ENCODE results near the gene PES1.

DNA sequence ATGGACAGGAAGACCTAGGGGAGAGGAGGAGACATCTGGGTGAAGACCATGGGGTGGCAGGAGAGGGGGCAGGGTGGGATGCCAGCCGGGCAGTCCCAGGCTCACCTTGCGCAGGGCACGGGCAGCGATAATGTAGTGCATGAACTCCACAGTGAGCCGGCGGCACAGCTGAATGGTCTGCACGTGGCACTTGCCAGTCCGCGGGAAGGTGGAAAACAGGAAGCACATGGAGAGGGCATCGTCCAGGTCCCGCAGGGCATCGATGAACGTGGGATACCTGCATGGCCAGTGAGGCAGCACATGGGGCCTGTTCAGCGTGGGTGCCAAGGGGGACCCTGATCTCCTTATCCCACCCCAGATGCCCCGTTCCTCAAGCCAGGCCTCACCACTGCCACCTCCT is 7.3 kb downstream of the PES1 start:
- TF ChIP-seq, protein P1, sequence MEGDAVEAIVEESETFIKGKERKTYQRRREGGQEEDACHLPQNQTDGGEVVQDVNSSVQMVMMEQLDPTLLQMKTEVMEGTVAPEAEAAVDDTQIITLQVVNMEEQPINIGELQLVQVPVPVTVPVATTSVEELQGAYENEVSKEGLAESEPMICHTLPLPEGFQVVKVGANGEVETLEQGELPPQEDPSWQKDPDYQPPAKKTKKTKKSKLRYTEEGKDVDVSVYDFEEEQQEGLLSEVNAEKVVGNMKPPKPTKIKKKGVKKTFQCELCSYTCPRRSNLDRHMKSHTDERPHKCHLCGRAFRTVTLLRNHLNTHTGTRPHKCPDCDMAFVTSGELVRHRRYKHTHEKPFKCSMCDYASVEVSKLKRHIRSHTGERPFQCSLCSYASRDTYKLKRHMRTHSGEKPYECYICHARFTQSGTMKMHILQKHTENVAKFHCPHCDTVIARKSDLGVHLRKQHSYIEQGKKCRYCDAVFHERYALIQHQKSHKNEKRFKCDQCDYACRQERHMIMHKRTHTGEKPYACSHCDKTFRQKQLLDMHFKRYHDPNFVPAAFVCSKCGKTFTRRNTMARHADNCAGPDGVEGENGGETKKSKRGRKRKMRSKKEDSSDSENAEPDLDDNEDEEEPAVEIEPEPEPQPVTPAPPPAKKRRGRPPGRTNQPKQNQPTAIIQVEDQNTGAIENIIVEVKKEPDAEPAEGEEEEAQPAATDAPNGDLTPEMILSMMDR (IDR thresholded peaks at IDR 0.05): no peak
- TF ChIP-seq POLR2A (IDR thresholded peaks at IDR 0.05): no peak
- TF ChIP-seq POLR2AphosphoS5 (IDR thresholded peaks at IDR 0.05): no peak
